HG03432 (cell line): ENCODE results near the gene SOD2.
"Not testable (repeated sequence)": the region's sequence is repeated elsewhere in the genome, so short reads cannot be mapped to it uniquely, and the experiment has no call there.

Experiments used
- ATAC-seq: cut with Tn5 transposase; IDR thresholded peaks from one replicate; pipeline ENCODE4 v1.9.1; 2021; ENCODE audit warnings: mild to moderate bottlenecking, moderate library complexity; ENCODE audit not compliant: unreplicated experiment

SOD2 gene

DNA sequence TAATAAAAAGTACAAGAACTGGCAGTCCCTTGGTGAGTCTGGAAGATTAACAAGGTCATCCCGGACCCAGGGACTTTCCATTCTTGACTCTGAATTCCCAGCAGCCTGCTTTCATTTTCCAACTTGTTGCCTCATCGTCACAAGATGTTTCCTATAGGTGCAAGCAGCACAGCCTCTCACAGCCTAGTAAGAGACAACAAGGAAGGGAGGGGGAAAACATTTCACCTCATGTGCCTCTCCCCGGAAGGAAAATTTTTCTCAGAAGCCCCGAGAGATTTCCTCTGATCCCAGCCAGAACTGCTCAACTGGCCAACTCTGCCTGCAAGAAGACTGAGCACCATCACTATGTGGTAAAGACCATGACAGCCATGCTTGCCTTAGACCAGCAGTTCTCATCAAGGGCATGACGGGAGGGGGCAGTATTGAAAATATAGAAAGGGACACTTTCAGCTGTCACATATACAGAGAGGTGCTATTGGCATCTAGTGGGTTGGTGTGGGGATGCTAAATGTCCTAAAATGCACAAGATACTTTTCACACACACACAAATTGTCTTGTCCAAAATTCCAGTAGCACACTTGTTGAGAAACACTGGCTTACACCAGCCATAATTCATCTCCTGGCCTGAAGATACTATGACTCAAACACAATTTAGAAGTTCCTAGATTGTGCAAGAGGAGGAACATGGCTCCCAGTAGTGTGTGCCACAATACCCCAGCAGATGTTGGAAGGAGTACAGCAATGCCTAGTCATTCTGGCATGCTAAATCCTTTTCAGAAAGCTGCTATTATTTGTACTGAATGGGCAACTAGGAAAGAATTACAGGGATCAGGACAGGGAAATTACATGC is 23.4 kb upstream of the SOD2 start:
- ATAC-seq = no peak

DNA sequence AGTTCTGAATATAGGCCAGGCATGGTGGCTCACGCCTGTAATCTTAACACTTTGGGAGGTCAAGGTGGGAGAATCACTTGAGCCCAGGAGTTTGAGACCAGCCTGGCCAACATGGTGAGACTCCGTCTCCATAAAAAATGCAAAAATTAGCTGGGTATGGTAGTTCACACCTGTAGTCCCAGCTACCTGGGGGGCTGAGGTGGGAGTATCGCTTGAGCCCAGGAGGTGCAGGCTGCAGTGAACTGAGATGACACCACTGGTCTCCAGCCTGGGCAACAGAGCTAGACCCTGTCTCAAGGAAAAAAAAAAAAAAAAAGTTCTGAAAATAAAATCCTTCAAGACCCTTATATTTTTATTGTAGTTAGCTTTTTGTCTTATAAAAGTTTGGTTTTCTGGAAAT is 22.6 kb upstream of the SOD2 start:
- ATAC-seq = no peak

DNA sequence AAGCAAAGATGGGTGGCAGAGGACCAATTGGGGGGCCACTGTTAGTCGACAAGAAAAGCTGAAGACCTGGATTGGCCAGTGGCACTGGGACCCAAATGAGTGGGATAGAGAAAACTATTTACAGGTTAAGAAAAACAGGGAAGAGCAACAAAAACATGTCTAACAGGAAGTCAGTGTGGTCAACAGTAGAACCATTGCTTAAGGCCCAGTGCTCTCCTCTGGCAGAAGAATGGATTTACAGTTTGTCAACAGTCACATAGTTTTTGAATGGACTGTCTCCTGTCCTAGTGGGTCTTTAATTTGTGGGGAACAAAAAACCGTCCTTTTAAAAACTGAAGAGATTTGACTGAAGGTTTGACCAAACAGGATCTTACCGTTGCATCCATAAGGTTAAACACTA is 22.1 kb upstream of the SOD2 start:
- no peak for ATAC-seq

DNA sequence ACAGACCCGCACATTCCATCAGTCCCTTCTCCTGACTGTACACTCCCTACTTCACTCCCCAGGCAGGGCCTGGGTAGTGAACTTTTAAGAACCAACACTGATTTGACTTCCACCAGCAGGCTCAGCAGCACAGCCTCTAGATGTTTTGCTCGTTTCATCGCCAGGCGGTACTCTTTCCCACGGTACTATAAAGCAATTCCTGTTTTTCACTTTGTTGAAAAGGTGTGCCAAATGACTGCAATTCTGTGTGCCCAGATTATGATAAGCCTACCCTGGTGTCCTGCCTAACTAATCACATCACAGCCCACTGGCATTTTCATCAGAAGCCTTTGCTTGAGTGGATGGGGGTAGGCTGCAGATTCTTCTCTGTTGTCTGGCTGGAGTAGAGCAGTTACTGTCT is 21.4 kb upstream of the SOD2 start:
- ATAC-seq = no peak

DNA sequence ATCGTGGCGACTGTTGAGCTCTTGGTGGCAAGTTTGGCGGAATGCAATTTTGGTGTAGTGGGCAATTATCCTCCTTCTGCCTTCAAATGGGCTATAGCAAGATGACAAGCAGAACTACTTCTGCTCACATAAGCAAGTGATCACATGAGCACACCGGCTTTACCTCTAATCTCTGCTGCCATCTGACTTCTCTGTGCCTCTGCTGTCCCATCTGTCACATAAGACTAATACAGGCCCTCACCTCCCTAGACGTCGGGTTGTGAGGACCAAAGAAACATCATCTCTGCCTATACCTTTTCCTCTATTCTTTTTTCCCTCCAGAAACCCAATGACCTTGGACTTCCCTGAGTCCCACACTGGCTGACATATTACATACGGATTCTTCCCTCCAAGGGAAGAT is 20.9 kb upstream of the SOD2 start:
- ATAC-seq = no peak

DNA sequence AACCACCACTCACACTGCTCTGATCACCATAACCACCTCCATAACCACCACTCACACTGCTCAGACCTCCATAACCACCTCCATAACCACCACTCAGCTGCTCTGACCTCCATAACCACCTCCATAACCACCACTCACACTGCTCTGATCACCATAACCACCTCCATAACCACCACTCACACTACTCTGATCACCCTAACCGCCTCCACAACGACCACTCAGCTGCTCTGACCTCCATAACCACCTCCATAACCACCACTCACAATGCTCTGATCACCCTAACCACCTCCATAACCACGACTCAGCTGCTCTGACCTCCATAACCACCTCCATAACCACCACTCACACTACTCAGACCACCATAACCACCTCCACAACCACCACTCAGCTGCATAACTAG is 19.3 kb upstream of the SOD2 start:
- not testable (repeated sequence) for ATAC-seq

DNA sequence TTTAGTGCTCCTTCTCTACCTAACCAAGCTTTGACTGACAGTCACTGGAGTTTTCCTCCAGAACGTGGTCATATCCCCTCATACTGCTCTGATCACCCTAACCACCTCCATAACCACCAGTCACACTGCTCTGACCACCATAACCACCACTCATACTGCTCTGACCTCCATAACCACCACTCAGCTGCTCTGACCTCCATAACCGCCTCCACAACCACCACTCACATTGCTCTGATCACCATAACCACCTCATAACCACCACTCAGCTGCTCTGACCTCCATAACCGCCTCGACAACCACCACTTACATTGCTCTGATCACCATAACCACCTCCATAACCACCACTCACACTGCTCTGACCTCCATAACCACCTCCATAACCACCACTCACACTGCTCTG is 17.6 kb upstream of the SOD2 start:
- ATAC-seq = not testable (repeated sequence)

DNA sequence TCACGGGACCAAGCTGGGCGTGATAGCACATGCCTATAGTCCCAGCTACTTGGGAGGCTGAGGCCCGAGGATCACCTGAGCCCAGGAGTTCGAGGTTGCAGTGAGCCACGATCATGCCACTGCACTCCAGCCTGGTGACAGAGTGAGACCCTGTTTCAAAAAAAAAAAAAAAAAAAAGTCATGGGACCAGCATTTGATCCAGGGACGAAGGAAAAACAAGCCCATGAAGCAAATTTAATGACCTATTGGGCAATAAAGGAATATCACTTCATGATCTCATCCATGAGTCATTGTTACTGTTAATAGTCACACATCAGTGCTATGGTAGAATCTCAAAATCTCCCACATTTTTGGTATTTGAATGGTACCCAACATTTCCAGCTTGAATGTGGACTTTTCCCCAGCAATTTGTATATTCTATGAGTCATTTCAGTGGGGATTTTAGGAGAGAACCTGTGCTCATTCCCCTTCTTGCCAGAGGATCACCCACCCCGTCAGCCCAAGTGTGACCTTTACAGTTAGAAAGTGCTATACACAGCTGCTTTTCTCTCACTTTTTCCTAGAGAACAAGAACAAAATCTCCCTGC is 8.5 kb upstream of the SOD2 start:
- ATAC-seq = no peak

DNA sequence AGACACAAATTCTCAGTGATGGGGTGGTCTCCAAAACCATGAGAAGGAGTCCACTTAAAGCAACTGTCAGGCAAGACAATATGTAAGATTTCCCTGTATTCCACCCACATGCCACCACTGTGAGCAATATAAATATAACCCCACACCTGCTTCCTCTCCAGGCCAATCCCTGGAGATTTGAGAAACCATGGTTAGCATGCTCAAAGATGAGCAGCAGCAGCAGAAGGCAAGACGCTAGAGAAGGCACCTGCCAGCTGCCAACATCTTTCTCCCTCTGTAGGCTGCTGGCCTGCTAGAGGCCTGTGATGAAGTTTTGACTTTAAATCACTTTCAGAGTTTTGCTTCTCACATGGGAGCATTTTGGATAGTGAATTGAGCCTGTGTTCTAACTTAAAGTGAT is 7.9 kb upstream of the SOD2 start:
- ATAC-seq = no peak

DNA sequence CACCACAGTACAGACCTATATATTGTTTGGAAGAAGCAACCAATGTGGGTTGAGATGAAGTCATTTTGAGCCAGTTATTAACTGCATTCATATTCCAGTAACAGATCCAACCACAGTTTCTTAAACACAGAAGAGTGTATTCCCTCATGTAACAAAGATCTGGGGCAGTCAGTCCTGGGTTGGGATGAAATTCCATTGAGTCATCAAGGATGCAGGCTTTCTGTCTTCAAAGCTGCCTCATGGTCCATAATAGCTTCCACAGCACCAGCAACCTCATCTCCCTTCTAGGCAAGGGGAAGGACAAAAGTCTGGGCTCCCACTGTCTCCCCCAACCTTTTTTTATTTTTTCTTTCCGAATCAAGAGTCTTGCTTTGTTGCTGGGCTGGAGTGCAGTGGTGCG is 2.9 kb upstream of the SOD2 start:
- no peak for ATAC-seq

DNA sequence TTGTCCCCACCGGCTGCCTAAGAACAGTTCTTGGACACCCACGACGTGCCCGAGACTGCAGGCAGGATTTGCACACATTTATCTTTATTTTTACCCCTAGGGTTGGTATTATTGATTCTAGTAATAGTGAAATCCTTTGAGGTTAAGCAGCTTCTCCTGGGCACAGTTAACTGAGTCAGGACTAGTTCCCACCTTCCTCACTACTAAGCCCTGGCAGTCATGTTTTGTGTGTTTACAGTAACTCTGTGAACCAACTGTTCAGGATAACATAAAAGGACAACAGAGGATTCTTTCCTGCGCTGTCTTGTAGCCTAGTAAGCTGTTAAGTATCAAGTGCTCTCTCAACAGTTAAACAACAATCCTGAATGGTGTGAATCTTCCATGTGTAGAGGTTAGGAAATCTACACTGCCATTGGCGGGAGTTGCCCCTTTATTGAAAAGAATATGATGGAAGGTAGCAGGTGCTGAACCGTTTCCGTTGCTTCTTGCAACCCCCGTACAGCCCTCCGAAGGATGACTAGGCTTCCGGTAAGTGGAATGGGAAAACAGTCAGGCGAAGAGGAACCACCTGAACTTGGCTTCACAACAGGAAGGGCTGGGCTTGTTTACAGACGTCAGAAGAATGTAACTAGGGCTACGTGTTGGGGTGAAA is 979 bp upstream of the SOD2 start:
- ATAC-seq = peak; percentile 3

DNA sequence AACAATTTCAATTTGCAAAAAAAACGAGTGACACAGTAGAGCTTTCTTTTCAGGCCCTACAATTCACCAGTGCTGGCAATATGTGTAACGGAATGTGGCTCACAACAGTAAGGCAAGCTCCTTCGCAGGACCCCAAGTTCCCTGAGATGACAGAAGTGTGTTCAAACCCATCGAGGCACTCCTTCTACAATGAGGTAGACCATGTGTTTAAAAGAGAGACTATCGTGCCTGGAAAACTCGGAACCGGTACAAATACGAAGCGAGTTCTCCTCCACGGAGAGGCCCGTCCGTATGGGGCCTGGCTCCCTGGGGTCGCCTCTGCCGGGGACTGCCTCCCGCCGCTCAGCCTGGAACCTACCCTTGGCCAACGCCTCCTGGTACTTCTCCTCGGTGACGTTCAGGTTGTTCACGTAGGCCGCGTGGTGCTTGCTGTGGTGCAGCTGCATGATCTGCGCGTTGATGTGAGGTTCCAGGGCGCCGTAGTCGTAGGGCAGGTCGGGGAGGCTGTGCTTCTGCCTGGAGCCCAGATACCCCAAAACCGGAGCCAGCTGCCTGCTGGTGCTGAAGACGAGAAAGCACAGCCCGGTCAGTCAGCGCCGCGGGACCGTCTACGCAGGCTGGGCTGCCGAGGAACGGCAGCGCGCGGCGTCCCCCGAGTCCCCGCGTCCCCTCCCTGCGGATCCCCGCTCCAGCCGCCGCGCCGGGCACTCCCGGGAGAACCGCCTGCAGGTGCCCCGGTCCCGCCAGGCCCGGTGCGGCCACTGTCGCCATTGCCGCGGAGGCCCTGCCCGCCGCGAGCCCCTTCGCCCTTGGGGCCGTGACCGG is 526 bp downstream of the SOD2 start:
- peak; percentile 37 for ATAC-seq

DNA sequence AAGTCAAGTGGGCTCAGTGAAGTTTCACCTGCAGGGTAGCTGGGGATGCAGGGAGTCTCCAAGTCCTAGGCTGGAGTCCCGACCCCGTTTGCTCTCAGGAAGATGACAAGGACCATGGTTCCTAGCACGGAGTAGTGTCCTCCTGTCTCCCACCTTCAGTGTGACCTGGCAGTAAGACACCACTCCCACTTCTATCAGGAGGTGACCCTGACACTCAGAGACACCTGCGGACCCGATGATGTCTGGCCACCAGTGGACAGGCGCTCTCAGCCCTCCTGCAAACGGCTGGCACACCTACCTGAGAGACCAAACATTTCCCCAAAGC is 1.1 kb downstream of the SOD2 start:
- no peak for ATAC-seq

DNA sequence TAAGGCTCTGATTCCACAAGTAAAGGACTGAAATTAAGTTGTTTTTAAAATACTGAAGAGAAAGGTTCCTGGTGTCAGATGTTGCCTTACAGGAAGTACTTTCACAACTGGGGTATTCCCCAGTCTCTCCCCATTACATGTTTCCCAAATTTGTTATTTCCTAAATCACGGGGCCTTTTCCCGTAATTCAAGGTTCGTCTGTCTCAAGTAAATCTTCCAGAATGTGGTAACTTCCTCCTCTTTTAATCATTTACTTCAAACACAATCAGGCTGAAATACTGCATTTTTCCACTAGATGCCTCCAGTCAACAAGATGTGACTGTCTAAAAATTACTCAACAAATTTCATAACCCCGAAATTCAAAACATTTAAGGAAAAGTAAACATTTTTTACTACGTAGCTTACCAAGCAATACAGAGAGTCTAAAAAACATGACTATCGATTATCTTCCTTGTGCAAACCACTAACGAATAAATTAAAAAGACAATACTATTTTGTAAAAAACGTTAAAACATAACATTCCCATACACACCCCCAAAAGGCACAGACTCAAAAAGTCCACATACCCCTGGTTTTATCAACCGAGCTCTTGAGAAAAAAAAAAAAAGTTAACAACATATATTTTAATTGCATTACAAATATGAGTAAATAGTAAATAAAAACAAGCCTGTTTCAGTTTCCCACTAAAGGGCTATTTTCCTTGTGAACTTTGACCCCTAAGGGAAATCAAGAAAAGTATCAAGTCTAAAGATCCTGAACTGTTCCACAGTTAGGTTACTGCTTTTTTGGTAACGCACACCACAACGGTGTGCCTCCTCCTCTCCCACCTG is 1.7 kb downstream of the SOD2 start:
- no peak for ATAC-seq

DNA sequence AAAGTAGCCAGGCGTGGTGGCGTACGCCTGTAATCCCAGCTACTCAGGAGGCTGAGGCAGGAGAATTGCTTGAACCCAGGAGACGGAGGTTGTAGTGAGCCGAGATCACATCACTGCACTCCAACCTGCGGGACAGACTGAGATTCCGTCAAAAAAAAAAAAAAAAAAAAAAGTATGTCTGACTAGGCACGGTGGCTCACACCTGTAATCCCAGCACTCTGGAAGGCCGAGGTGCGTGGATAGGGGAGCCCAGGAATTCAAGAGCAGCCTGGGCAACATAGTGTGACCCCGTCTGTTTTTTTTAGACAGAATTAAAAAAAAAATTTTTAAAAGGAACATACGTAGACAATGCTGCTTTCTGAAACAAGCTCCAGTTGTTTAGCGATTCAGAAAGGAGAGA is 2.9 kb downstream of the SOD2 start:
- not testable (repeated sequence) for ATAC-seq

DNA sequence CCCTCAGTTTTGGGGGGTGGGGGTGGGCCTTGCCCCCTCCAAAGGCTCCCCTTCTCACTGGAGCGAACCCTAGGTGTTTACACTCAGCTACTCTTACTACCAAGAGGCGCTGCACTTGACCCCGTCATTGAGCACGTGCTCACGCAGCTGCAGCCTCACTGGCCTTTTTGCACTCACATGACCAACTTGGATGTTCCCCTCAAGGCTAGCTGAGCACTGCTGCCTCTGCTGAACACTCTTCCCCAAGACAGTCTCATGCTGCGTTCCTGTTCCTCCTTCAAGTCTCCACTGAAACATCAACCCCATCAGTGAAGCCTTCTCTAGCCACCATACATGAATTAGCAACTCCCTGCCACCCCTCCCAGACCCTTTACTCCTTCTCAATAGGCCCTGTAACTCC is 4.0 kb downstream of the SOD2 start:
- ATAC-seq = no peak

DNA sequence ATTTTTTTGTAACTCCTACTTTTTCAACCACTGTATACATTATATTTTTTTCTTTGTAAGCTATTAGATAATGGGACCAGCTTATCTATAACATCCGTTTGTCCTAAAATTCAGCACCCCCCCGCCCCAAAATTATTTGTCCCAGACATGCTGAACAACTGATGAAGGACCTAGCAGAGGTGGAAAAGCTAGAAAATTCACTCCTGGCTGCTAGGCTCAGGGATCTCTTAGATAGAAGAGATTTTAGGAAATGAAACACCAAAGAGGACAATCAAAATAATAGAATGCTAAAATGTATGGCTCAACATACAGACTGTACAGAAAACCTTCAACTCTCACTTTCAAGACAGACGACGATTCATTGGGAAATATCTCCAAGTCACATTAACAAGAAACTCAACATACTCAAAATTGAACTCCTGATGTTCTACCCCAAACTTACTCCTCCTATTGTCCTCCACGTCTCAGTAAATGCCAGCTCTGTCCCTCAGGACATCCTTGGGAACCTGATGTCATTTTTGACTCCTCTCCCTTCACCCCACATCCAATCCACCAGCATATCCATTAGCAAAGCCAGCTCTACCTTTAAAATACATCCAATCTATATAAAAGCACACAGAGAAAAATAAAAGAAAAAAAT is 4.7 kb downstream of the SOD2 start:
- ATAC-seq = no peak

DNA sequence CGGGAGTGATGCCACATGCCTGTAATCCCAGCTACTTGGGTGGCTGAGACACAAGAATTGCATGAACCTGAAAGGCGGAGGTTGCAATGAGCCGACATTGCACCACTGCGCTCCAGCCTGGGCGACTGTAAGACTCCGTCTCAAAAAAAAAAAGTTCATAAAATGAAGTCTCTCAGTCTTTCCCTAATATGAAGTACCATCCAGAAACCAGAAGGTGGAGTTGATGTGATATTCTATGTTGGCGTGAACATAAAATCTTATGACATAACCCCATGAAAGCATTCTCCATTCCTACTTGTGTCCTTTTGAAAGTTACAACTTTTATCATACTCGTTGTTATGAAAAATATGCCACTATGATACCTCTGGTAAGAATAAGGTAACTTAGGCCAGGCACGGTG is 5.7 kb downstream of the SOD2 start:
- ATAC-seq = no peak

DNA sequence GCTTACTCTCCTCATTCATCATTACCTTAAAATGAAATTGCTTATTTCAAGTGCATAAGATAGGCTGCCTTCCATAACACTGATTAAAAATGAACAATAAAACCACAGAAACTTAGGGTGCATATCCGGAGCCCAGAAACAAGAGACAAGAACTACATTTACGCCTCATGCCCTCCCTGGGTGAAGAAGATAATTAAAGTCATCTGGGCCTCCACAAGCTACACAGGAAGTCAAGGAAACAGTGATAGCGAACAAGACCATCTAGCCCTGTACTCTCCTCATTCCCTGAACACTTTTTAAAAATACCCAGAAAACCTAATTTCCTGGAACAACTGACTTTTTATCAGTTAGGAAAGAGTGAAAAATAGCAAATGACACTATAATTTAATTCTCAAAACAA is 6.3 kb downstream of the SOD2 start:
- ATAC-seq = no peak

DNA sequence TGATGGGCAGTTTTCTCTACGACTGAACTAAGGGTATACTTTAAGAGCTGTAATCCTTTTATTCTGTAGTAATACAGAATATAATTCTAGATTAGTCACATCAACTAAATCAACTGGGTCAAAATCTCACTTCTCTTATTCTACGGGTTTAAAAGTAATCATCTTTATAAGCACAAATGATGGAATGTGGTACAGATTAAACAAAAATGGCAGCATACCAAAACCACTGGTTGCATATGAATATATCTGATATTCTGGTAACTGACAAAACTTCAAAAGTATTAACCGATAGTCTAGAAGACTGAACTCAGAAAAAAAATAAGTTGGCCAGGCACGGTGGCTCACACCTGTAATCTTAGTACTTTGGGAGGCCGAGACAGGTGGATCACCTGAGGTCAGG is 7.0 kb downstream of the SOD2 start:
- no peak for ATAC-seq
